SK-N-SH treated with all-trans-retinoic acid at 6 μM for 48 hours (cell line): ENCODE results near the gene ATP5F1D.

Source experiments
- ATAC-seq: fragments of 200-7000 bp; cut with Tn5 transposase; 3 replicates; pipeline ENCODE4 v1.9.1; 2020; ENCODE audit warnings: mild to moderate bottlenecking, moderate library complexity
- ARNTL ChIP-seq: fragments of 450-650 bp; formaldehyde crosslinking; IDR thresholded peaks from 2 replicates; pipeline ENCODE4 v1.5.0; 2020; ENCODE audit warnings: low read depth, mild to moderate bottlenecking, moderate library complexity, borderline replicate concordance
- BACH2 ChIP-seq: fragments of 250-450 bp; sonication (Bioruptor Pico); IDR thresholded peaks from 2 replicates; pipeline ENCODE4 v1.9.0; 2021; ENCODE audit warnings: mild to moderate bottlenecking, borderline replicate concordance
- CREB5 ChIP-seq: fragments of 250-450 bp; sonication (Bioruptor Pico); IDR thresholded peaks from 2 replicates; pipeline ENCODE4 v1.5.1; 2020; ENCODE audit warnings: low read depth, mild to moderate bottlenecking, moderate library complexity
- CSDC2 ChIP-seq: fragments of 250-450 bp; sonication (Bioruptor Pico); IDR thresholded peaks from 2 replicates; pipeline ENCODE4 v1.5.0; 2020; ENCODE audit warnings: mild to moderate bottlenecking, moderate library complexity
- CSRNP3 ChIP-seq: fragments of 250-450 bp; sonication (Bioruptor Pico); IDR thresholded peaks from 2 replicates; pipeline ENCODE4 v1.5.1; 2021; ENCODE audit warnings: mild to moderate bottlenecking, moderate library complexity
- ESRRG ChIP-seq: fragments of 250-450 bp; sonication (Bioruptor Pico); IDR thresholded peaks from 2 replicates; pipeline ENCODE4 v1.6.1; 2021; ENCODE audit warnings: mild to moderate bottlenecking
- GLIS3 ChIP-seq: fragments of 250-450 bp; sonication (Bioruptor Pico); IDR thresholded peaks from 2 replicates; pipeline ENCODE4 v1.5.0; 2020; ENCODE audit warnings: mild to moderate bottlenecking, moderate library complexity
- ISL1 ChIP-seq: fragments of 250-450 bp; sonication (Bioruptor Pico); IDR thresholded peaks from 2 replicates; pipeline ENCODE4 v2.1.2; 2022; ENCODE audit warnings: mild to moderate bottlenecking, moderate library complexity
- PPARA ChIP-seq: fragments of 250-450 bp; sonication (Bioruptor Pico); IDR thresholded peaks from 2 replicates; pipeline ENCODE4 v1.5.0; 2020; ENCODE audit warnings: mild to moderate bottlenecking, borderline replicate concordance
- RARB ChIP-seq: fragments of 250-450 bp; sonication (Bioruptor Pico); IDR thresholded peaks from 2 replicates; pipeline ENCODE4 v1.8.0; 2021; ENCODE audit warnings: mild to moderate bottlenecking, moderate library complexity
- SNAI2 ChIP-seq: fragments of 250-450 bp; sonication (Bioruptor Pico); IDR thresholded peaks from 2 replicates; pipeline ENCODE4 v1.5.0; 2020; ENCODE audit warnings: mild to moderate bottlenecking, moderate library complexity
- TOX ChIP-seq: fragments of 250-450 bp; sonication (Bioruptor Pico); IDR thresholded peaks from 2 replicates; pipeline ENCODE4 v1.8.0; 2021; ENCODE audit warnings: mild to moderate bottlenecking, moderate library complexity, borderline replicate concordance
- TSHZ2 ChIP-seq: fragments of 250-450 bp; sonication (Bioruptor Pico); IDR thresholded peaks from 2 replicates; pipeline ENCODE4 v1.5.0; 2020; ENCODE audit warnings: mild to moderate bottlenecking, moderate library complexity
- ZC3H10 ChIP-seq: fragments of 250-450 bp; sonication (Bioruptor Pico); IDR thresholded peaks from 2 replicates; pipeline ENCODE4 v1.5.1; 2021; ENCODE audit warnings: mild to moderate bottlenecking, moderate library complexity
- ZFP3 ChIP-seq: fragments of 250-450 bp; sonication (Bioruptor Pico); IDR thresholded peaks from 2 replicates; pipeline ENCODE4 v1.5.0; 2020; ENCODE audit warnings: mild to moderate bottlenecking, moderate library complexity
- ZFP30 ChIP-seq: fragments of 450-650 bp; formaldehyde crosslinking; IDR thresholded peaks from 2 replicates; pipeline ENCODE4 v1.5.0; 2022; ENCODE audit warnings: mild to moderate bottlenecking, moderate library complexity
- ZNF8 ChIP-seq: fragments of 450-650 bp; formaldehyde crosslinking; IDR thresholded peaks from 2 replicates; pipeline ENCODE4 v1.5.0; 2020; ENCODE audit warnings: mild to moderate bottlenecking, moderate library complexity
- TF ChIP-seq, protein P1 (sequence below): fragments of 250-450 bp; sonication (Bioruptor Pico); IDR thresholded peaks from 2 replicates; pipeline ENCODE4 v1.8.0; 2020; ENCODE audit warnings: mild to moderate bottlenecking, moderate library complexity, borderline replicate concordance

The ATP5F1D gene

GRCh38 chr19:1271528-1272422 lies 30.2 kb downstream of the ATP5F1D start:
- ATAC-seq = no peak
- TF ChIP-seq CSRNP3 (CRISPR knock-in tag) = 0 out of 2 replicates have a peak, but pooled peaks have one; percentile 16
- TF ChIP-seq ARNTL (CRISPR knock-in tag) = no peak

GRCh38 chr19:1272423-1273262 lies 31.1 kb downstream of the ATP5F1D start:
- no peak for ATAC-seq
- TF ChIP-seq ZFP30 (CRISPR knock-in tag) (no peak), TSHZ2 (no peak), TOX (no peak), ESRRG (CRISPR knock-in tag) (no peak), CSRNP3 (CRISPR knock-in tag) (no peak), ZC3H10 (CRISPR knock-in tag) (no peak), CSDC2 (CRISPR knock-in tag) (no peak), ZNF8 (CRISPR knock-in tag) (no peak), ISL1 (CRISPR knock-in tag) (no peak), BACH2 (CRISPR knock-in tag) (no peak), SNAI2 (CRISPR knock-in tag) (no peak)
- TF ChIP-seq, protein P1, sequence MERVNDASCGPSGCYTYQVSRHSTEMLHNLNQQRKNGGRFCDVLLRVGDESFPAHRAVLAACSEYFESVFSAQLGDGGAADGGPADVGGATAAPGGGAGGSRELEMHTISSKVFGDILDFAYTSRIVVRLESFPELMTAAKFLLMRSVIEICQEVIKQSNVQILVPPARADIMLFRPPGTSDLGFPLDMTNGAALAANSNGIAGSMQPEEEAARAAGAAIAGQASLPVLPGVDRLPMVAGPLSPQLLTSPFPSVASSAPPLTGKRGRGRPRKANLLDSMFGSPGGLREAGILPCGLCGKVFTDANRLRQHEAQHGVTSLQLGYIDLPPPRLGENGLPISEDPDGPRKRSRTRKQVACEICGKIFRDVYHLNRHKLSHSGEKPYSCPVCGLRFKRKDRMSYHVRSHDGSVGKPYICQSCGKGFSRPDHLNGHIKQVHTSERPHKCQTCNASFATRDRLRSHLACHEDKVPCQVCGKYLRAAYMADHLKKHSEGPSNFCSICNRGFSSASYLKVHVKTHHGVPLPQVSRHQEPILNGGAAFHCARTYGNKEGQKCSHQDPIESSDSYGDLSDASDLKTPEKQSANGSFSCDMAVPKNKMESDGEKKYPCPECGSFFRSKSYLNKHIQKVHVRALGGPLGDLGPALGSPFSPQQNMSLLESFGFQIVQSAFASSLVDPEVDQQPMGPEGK (CRISPR knock-in tag) = no peak

- TF ChIP-seq TSHZ2 (no peak), BACH2 (CRISPR knock-in tag) (no peak), SNAI2 (CRISPR knock-in tag) (no peak), GLIS3 (CRISPR knock-in tag) (no peak), CREB5 (CRISPR knock-in tag) (no peak), CSDC2 (CRISPR knock-in tag) (no peak), ZNF8 (CRISPR knock-in tag) (no peak), RARB (no peak), ESRRG (CRISPR knock-in tag) (no peak), PPARA (CRISPR knock-in tag) (no peak), ARNTL (CRISPR knock-in tag) (no peak), ZFP3 (CRISPR knock-in tag) (no peak)
Measured at GRCh38 chr19:1273263-1274041, 31.9 kb downstream of the ATP5F1D start.

More at GRCh38 chr19:1273263-1274041, 31.9 kb downstream of the ATP5F1D start:
- no peak for ATAC-seq
